ENCODE measurements around the gene THSD4.

The THSD4 gene

GRCh38 chr15:71114887-71115566 is at the start of gene THSD4:
Gene THSD4 (plus strand): TSS chr15:71115471.
- no peak for DNase-seq

DNA sequence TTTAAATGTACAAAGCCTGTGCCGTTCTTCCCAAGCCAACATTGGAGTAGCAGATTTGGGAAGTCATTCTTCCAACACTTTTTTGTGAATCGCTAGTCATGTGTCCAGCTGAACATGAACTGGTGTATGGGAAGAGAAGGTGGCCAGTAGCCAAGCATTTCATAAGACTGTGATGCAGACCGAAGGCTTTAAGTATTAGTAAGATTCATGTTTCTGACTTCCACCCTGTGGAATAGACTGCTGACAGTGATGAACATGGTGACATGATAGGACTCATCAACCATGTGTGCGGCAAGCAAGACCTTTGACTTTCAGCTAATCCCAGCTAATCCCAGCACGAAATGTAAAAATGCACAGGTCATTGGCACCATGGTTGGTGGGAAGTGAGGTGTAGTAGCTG is 48.3 kb upstream of the THSD4 start:
- DNase-seq = no peak

DNA sequence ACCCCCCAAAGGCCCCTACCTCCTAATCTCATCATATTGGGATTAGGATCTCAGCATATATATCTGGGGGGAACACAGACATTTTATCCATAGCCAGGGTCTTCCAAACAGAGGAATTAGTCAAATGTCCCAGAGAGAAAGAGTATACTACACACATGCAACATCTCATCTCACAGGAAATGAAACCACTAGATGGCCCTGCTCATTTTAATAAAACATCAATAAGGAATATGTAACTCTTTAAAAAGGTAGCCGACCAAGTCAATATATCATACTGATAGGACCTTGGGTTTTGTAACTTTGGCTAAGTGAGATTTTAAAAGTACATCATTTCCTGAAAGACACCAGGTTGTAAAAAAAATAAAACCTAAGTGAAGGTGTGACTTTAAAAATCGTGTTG is 45.6 kb upstream of the THSD4 start:
- DNase-seq = no peak

GRCh38 chr15:71071529-71071928 is 43.7 kb upstream of the THSD4 start:
- no peak for DNase-seq

DNA sequence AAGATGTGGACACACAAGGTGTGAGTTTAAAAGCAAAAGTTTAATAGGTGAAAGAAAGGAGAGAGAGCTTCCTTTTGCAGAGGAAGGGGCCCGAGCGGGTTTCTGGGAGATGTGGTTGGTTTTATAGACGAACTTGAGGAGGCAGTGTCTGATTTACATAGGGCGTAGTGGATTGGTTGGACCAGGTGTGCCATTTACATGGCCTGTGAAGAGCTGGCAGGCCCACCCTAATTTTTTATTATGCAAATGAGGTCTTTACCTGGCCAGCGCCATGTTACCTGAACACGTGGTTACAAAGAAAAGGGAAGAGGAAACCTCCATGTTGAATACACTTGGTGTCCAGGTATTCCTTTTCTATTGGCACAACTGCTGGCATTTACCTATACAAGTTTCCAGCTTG is 42.8 kb upstream of the THSD4 start:
- no peak for DNase-seq

DNA sequence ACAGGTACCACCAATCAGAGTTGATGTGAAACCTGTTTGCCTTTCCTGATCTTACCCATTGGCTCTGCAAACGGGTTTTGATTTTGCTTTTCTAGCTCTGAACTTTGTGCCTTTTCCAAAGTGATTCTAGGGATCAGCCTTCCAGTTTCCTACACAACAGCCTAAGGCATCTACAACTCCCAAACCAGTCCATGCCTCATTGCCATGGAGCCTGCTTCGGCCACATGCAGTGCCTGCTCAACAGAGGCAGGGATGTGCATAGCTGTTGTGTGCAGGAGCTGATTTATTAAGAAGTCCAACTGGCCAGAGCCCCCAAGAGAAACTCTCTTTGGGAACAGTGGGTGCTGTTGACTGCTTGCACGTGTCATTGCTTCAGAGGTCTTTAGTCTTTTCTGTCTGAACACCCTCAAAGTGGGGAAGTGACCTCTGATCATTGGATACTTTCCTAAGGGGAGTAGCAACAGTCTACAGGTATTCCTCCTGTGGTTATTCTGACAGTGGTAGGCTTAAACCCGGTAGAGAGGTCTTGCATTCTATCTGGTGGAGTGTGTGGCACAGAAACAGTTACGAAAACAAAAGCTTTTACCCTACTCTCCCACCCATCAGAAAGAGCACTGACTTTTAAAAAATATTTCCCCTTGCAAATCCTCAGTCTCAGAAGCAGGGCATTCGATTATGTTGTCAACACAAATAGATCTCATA is 36.6 kb upstream of the THSD4 start:
- DNase-seq = no peak

DNA sequence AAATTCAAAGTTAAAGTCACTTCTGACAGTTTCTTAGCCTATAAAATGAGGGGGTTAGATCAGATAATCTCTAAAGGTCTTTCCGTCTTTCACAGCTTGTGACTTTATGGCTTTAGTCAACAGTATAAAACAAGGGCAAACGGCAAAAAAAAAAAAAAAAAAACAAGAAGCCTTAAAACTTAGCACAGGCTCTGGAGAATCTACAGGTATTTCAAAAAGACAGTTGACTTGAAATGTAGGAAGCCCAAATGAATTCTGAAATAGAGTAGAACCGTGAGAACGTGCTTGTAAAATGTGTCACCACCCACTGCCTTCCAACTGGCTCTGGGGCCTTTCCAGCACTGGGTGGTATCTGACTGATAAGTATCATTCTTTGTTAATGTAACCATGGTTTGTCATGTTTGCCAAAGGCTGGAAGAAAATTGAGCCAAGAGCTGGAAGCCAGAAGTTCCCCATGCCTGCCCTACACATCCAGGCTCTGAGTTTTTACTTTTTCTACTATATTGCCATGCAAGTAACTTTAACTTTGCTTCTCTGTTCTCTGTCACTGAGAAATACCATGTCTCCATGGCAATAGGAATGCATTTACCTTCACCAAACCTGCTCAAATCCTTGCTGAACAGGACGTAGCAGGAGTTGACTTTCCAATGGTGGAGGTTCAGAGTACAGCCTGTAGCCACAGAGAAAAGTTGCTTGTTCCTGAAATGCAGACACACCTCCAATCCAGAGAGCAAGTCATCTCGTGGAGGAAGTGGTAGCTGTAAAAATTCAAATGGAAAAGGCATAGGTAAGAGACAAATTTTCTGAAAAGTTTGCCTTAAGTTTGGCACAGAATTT is 35.8 kb upstream of the THSD4 start:
- DNase-seq = no peak

- no peak for DNase-seq
Observed at GRCh38 chr15:71080166-71080565, 35.1 kb upstream of the THSD4 start.

DNA sequence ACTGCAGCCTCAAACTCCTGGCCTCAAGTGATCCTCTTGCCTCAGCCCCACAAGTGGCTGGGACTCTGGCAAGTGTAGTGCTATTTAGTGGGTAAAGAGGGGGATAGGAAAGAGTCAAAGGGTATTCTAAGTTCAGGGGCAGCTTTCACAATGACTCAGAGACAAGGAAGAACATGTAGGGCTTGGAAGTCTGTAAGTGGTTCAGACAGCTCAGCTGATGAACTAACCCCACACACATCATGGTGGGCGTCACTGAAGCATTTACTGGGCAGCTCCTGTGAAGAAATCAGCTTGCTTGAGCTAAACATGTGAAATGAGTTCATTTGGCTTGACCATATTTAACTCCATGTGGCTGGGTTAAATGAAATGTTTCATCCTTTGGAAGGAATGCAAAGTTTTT is 34.6 kb upstream of the THSD4 start:
- no peak for DNase-seq

DNA sequence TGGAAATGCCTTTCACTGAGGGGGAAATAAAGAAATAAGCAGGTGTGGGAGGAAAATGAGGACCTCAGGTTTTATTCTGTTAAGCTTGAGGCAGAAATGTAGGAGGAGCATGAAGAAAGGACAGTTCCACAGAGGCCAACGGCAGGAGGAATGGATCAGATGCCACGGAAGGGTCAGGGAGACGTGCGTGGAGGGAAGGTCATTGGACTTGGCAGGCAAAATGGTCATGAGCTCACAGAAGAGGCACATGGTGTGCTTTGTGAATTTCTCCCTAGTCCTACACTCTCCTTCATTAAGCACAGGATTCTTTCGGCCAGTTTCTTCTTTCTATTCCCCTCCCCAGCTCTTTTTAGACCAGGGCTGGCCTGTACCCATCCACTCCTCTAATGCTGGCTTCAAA is 32.5 kb upstream of the THSD4 start:
- no peak for DNase-seq

DNA sequence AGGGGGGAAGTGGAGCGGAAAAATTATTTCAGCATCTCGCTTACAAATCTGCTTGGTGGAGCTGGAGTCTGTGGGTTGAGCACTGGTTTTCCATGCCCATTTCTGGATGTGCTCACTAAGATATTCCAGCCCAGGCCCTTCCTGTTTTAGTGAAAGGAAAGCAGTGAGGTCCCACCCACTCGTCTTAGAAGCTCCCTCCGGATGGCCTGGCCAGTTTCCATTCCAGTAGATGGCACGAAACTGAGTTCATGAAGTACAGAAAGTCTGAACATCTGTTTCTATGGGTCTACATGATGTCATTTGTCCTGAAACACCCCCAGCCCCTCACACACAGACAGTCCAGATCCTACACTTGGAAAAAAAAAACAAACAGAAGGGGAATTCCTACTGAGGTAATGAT is 31.9 kb upstream of the THSD4 start:
- no peak for DNase-seq

DNA sequence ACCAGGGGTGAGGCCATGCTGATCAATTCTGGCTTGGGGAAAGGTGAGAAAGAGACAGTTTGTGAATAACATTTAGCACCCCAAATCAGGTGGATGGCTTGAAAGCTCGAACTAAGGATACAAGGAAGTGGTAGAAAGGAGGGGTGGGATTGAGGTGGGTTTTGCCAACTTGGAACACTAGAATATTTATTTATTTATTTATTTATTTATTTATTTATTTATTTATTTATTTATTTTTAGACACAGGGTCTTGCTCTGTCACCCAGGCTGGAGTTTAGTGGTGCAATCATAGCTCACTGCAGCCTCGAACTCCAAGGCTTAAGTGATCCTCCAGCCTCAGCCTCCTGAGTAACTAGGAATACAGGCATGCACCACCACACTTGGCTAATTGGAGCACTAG is 31.0 kb upstream of the THSD4 start:
- no peak for DNase-seq

DNA sequence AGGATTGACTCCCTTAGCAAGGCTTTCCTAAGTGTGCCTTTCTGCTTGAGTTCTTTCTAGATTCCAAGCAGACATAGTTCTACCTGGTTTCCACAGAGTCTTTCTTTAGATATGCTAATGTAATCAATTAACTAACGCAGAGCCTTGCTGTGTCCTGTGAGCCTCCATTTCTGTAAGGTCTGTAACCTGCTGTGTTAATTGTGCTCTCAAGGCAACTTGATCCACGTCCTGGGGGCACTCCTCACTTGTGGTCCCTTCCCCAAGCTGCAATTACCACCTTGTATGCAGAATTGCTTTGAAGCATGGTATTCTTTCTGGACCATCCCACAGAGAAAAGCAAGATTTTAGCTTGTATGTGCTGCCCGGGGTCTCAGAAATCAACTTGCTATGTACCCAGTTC is 29.5 kb upstream of the THSD4 start:
- no peak for DNase-seq

DNA sequence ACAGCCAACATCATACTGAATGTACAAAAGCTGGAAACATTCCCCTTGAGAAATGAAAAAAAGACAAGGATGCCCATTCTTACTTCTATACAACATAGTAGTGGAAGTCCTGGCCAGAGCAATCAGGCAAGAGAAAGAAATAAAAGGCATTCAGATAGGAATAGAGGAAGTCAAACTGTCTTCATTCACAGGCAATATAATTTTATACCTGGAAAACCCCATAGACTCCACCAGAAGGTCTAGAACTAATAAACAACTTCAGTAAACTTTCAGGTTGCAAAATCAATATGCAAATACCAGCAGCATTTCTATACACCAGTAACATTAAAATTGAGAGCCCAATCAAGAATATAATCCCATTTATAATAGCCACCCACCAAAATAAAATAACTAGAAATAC is 27.1 kb upstream of the THSD4 start:
- no peak for DNase-seq

GRCh38 chr15:71088683-71089082 is 26.6 kb upstream of the THSD4 start:
- DNase-seq = no peak

GRCh38 chr15:71089801-71090200 is 25.5 kb upstream of the THSD4 start:
- DNase-seq = no peak

DNA sequence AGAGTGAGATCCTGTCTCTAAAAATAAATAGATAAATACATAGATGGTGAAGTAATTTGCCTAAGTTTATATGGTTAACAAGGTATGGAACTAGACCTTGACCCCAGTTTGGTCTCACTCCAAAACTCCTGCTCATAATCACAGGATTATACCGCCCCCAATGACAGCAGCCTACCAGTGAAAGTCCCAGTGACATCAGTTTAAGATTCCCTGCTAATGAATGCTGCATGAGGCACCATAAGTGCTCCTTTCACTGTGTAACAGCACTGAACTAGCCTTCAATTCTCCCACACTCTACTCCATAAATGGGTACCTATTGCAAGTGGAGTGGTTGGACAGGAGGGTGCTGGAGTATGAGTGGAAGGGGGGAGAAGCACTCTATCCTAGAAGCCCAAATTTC is 23.7 kb upstream of the THSD4 start:
- no peak for DNase-seq

DNA sequence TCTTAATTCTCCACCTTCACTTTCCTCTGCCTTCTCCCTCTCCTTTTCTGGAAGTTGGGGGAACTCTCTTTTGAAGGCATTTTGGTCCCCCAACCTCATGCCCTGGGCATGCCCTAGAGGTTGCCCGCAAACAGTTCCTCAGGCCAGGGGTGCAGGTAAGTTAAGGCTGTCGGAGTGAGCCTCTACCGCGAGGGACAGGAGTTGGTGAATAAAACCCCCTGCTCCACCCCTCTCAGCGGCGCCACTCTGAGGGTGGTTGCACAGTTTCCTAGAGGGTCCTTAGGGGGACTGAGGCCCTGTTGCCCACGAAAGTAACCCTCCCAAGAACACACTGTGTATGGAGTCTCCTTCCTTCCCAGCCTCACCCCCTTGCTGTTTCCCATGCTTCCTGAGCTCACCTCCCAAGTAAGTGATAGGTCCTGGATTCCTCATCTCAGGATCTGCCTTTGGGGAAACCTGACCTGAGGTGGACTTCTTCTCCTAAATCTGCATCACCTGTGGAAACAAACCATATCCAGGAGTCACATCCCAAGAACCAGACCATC is 23.1 kb upstream of the THSD4 start:
- DNase-seq = no peak

DNA sequence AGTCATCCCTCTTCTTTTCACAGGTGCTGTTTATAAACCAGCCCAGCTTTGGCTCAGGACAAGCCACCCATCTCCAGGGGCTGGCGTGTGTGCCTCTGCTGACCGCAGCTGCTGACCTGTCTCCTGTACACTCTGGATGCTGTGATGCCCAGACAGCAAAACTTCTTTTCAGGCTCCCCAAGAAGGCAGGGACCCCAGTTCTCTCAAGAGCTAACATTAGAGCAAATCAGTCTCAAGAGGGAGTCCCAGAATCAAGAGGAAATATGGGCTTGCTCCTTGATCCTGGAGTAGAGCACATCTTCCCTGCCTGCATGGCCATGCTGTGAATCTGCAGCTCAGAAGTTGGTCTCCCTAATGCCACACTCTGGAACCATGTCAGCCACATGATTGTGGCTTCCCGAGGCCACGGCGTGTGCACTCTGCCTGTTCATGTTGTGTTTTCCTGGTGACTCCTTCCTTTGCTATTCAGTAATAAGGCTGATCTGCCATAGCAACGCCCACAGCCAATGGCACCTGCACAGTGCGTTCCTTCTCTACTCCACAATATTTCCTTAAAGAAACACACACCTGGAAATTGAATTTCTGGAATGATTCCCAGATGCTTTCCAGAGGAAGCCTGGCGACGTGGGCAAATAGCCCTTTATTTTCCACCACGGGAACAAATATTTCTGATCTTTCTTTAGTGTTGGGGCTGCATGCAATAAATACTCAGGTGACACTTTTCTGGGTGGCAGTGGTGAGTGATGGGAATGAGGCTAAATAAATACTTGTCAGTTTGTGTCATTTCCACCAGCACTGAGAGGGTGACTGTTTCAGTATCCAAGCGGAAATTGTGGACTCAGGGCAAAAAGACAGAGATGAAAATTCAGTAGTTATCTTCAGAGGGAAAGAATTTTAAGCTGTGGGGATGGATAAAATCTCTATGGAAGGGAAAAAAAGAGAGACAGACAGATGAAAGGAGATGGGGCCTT is 21.9 kb upstream of the THSD4 start:
- no peak for DNase-seq

DNA sequence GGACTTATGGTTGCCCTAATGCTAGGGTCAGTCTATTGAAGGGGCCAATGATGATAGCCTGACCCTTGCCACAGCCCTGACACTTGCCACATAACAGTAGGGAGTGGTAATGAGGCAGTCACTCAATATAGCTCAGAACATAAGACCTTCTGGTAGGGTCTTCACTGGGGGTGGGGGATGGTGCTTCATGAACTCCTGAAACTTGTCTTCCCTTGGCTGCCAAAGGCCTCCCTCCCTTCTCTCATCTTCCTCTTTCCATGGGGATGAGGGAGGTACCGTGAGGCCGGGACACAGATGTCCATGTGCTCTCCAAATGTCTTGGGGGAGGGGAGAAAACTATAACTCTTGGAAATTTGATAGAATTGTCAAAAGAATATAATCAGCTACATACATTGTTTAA is 21.1 kb upstream of the THSD4 start:
- no peak for DNase-seq

DNA sequence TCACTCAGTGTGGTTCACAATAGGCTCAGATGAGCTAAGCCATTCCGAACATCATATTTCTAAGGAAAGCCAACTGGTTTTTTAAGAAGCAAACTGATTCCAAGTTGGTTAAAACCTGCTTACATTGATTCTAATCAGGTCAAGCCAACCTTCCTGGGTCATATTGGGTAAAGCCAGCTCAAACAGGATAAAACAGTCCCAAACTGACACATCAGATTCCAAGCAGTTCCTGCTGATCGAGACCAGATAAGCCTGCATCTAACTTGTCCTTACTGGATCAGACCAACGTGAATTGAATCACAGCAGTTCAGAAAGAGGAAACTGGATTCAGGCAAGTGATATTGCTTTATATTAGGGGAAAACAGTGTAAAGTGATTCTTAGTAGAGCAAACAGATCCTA is 18.6 kb upstream of the THSD4 start:
- no peak for DNase-seq

GRCh38 chr15:71097890-71098289 is 17.4 kb upstream of the THSD4 start:
- no peak for DNase-seq

DNA sequence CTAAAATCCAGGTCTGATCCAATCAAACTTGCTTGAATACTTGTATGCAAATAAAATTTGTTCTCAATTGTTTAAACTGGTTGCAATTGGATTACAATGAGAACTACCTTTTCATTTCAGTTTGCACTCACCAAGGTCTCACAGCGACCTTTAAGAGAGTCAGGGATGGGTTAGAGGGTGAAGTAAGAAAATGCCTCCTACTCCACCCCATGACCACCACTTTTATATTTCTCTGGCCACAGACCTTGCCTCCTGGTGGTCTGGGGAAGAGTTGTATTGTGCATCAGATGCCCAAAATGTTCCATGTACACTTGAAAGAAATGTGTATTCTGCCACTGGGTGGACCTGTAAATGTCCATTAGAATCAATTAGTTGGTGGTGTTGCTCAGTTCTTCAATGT is 16.4 kb upstream of the THSD4 start:
- no peak for DNase-seq
